DOHH2 (cell line): ENCODE results near the gene IFITM2.

ENCODE experiments used
- CTCF ChIP-seq: fragments of 200-600 bp; sonication (generic); IDR thresholded peaks from one replicate; pipeline ENCODE4 v1.5.1; 2014; ENCODE audit warnings: antibody characterized with exemption, mild to moderate bottlenecking, low read depth, low read length; ENCODE audit not compliant: poor library complexity, severe bottlenecking
- EZH2phosphoT487 ChIP-seq: fragments of 200-600 bp; sonication (generic); IDR thresholded peaks from 2 replicates; pipeline ENCODE4 v1.6.1; 2017; ENCODE audit warnings: borderline replicate concordance, mild to moderate bottlenecking, antibody characterized with exemption, low read length, moderate library complexity, mixed read lengths

- TF ChIP-seq EZH2phosphoT487 (no peak), CTCF (no peak)
These were observed 7.9 kb downstream of the IFITM2 start for GRCh38 chr11:315516-315994.
